Fibroblast of lung (primary cell): ENCODE results near the gene CCDC120. TPM values are rescaled to one million over a fixed set of nuclear protein-coding genes. Genes with fewer than 3 reads are reported as not detected.

Experiments used
- DNase-seq, 2 donors: peaks; one replicate each; pipeline versions ENCODE4 v3.0.0 to v3.0.0-alpha.2; 2010; ENCODE audit warnings: low read depth in 2 of 2
- H2AFZ ChIP-seq: 2 replicates; pipeline ENCODE4 v1.5.1; 2012; ENCODE audit warnings: low read length, control low read depth, inconsistent platforms
- H3K27ac ChIP-seq: 2 replicates; pipeline ENCODE4 v1.5.1; 2011; ENCODE audit warnings: low read length, control low read depth; ENCODE audit not compliant: insufficient read depth
- H3K27me3 ChIP-seq: 2 replicates; pipeline ENCODE4 v1.5.1; 2011; ENCODE audit warnings: mild to moderate bottlenecking, low read length; ENCODE audit not compliant: control insufficient read depth, insufficient read depth
- H3K36me3 ChIP-seq: 2 replicates; pipeline ENCODE4 v1.5.1; 2011; ENCODE audit warnings: low read length; ENCODE audit not compliant: control insufficient read depth, insufficient read depth
- H3K4me1 ChIP-seq: 2 replicates; pipeline ENCODE4 v1.5.1; 2011; ENCODE audit warnings: low read length; ENCODE audit not compliant: control insufficient read depth, insufficient read depth; ENCODE audit errors: extremely low read depth
- H3K4me2 ChIP-seq: 2 replicates; pipeline ENCODE4 v1.5.1; 2011; ENCODE audit warnings: low read length, control low read depth; ENCODE audit not compliant: insufficient read depth; ENCODE audit errors: extremely low read depth
- H3K4me3 ChIP-seq, 4 experiments: fragments of 200-600 bp in 1 of 4; sonication (generic) in 1 of 4; replicated peaks in 1 of 4; 2 replicates each; pipeline ENCODE4 v1.5.1; 2011 to 2016; ENCODE audit warnings: low read length in 4 of 4, low read depth in 3 of 4, mild to moderate bottlenecking in 3 of 4, control low read depth in 2 of 4, inconsistent platforms in 1 of 4, mixed read lengths in 1 of 4; ENCODE audit not compliant: insufficient read depth in 1 of 4; ENCODE audit errors: control extremely low read depth in 1 of 4
- H3K79me2 ChIP-seq: 2 replicates; pipeline ENCODE4 v1.5.1; 2012; ENCODE audit warnings: mild to moderate bottlenecking, low read length, inconsistent platforms; ENCODE audit not compliant: control insufficient read depth, insufficient read depth
- H3K9ac ChIP-seq: 2 replicates; pipeline ENCODE4 v1.5.1; 2011; ENCODE audit warnings: mild to moderate bottlenecking, low read length, control low read depth; ENCODE audit not compliant: insufficient read depth
- H3K9me3 ChIP-seq: 2 replicates; pipeline ENCODE4 v1.5.1; 2012; ENCODE audit warnings: low read depth, low read length; ENCODE audit not compliant: control insufficient read depth, insufficient read depth
- H4K20me1 ChIP-seq: 2 replicates; pipeline ENCODE4 v1.5.1; 2011; ENCODE audit warnings: low read length; ENCODE audit not compliant: control insufficient read depth, insufficient read depth; ENCODE audit errors: extremely low read depth
- CTCF ChIP-seq, 2 donors: IDR thresholded peaks in 1 of 2; conservative IDR thresholded peaks in 1 of 2; 1 replicate in 1 of 2; 2 replicates in 1 of 2; pipeline ENCODE4 v1.5.1; 2011 to 2012; ENCODE audit warnings: low read length in 2 of 2, control low read depth in 1 of 2, inconsistent platforms in 1 of 2, low read depth in 1 of 2, mild to moderate bottlenecking in 1 of 2
- EZH2 ChIP-seq: IDR thresholded peaks from 2 replicates; pipeline ENCODE4 v1.5.1; 2012; ENCODE audit warnings: low read length, control low read depth, mild to moderate bottlenecking; ENCODE audit errors: missing control alignments
- polyA plus RNA-seq, 2 donors: library from polyadenylated mRNA; depleted of rRNA in 1 of 2; stranded (reverse) in 1 of 2; unstranded in 1 of 2; fragments of >200 nt; gene quantifications; 2 replicates each; pipeline ENCODE4 v1.2.1, GENCODE V29; 2011 to 2012; ENCODE audit warnings: missing spikeins in 1 of 2
- total RNA-seq: library from RNA; depleted of rRNA; stranded (reverse); fragments of >200 nt; gene quantifications from 2 replicates; pipeline ENCODE4 v1.2.1, GENCODE V29; 2014

CCDC120 gene
- total and polyA plus RNA-seq, 2 donors (not counting 1 experiment from before 2014, with no cell fraction given) = 0.52 to 0.66 TPM

- H3K9me3 ChIP-seq = no peaks in the 10 kb centered on the region
- H3K79me2 ChIP-seq = peaks cover 47% of the 10 kb centered on the region
- peak in 1 of 2 donors; percentile 16 for TF ChIP-seq CTCF (conservative IDR thresholded peaks at IDR 0.05 in 1 of 2, IDR thresholded peaks at IDR 0.05 in 1 of 2; ENCODE audit: low read depth in 1 of 2, low read length in 2 of 2)
- TF ChIP-seq EZH2 = no peak
- H4K20me1 ChIP-seq = no peaks in the 10 kb centered on the region
- peaks cover 9% of the 10 kb centered on the region for H3K4me1 ChIP-seq
- DNase-seq = peak; percentile 93 to 95
- peak overlapping the region; percentile 36 to 76 (median 54) for H3K4me3 ChIP-seq
- H3K27me3 ChIP-seq = no peaks in the 10 kb centered on the region
- peak overlapping the region; percentile 77 for H3K27ac ChIP-seq
- H2AFZ ChIP-seq = no peak overlapping the region
- peak overlapping the region; percentile 85 for H3K4me2 ChIP-seq
- H3K36me3 ChIP-seq = peaks cover 19% of the 10 kb centered on the region
- peak overlapping the region; percentile 46 for H3K9ac ChIP-seq
Measured at GRCh38 chrX:49039598-49040375, 19.0 kb upstream of the CCDC120 start.

- Histone ChIP-seq H4K20me1 (no peaks in the 10 kb centered on the region), H3K4me1 (peaks cover 9% of the 10 kb centered on the region), H2AFZ (no peak overlapping the region), H3K9ac (peak overlapping the region; percentile 30), H3K9me3 (no peaks in the 10 kb centered on the region), H3K27me3 (no peaks in the 10 kb centered on the region), H3K36me3 (peaks cover 19% of the 10 kb centered on the region), H3K4me3 (peak overlapping the region; percentile 36 to 76 (median 54)), H3K79me2 (peaks cover 47% of the 10 kb centered on the region), H3K4me2 (peak overlapping the region; percentile 85), H3K27ac (peak overlapping the region; percentile 77)
- DNase-seq = peak; percentile 23 to 30
- no peak for TF ChIP-seq CTCF (conservative IDR thresholded peaks at IDR 0.05 in 1 of 2, IDR thresholded peaks at IDR 0.05 in 1 of 2; ENCODE audit: low read depth in 1 of 2, low read length in 2 of 2)
Measured at GRCh38 chrX:49040376-49040955, 18.3 kb upstream of the CCDC120 start.

DNA sequence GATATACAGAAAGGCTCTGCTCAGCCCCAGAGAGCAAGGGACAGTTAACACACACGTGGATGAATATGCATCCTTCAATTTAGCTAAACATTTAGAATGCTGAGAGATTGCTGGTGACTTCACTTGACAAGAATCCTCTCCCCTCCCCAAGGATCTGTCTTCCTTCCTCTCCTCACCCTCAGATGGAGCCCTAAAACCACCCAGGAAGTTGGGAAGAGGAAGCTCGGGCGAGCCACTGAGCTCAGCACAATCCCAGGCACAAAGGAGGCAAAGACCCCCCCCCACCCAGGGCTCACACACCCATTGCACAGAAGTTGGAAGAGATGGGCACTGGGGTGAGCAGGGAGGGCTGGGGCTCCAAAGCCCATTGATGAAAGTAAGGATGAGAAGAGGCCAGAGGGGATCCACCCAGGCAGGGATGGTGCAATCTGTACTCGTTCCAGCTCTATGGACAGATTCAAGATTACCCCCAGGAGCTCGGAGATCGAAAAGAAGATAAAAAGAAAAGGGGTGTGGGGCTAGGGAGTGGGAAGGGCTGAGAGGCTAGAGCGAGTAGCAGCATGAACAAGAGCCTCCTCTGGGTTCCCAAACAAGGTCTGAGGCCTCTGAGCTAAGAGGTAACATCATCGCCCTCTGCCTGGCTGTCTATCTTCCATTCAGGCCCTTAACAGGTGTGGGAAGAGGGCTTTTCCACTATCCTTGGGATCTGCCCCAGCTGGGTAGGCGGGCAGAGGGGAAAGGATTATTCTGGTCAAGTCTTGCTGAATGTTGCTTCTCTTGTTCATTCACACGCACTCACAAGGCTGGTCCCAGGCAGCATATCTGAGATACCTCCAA is 16.8 kb upstream of the CCDC120 start:
- TF ChIP-seq CTCF (conservative IDR thresholded peaks at IDR 0.05 in 1 of 2, IDR thresholded peaks at IDR 0.05 in 1 of 2; ENCODE audit: low read depth in 1 of 2, low read length in 2 of 2) (no peak), EZH2 (no peak)
- peak overlapping the region; percentile 72 to 94 (median 76) for H3K4me3 ChIP-seq
- peaks cover 19% of the 10 kb centered on the region for H3K36me3 ChIP-seq
- H3K4me2 ChIP-seq = peak overlapping the region; percentile 92
- H3K4me1 ChIP-seq = peaks cover 9% of the 10 kb centered on the region
- H3K9ac ChIP-seq = peak overlapping the region; percentile 85
- no peaks in the 10 kb centered on the region for H4K20me1 ChIP-seq
- H2AFZ ChIP-seq = no peak overlapping the region
- peaks cover 47% of the 10 kb centered on the region for H3K79me2 ChIP-seq
- no peaks in the 10 kb centered on the region for H3K27me3 ChIP-seq
- peak overlapping the region; percentile 92 for H3K27ac ChIP-seq
- H3K9me3 ChIP-seq = no peaks in the 10 kb centered on the region
- DNase-seq = peak; percentile 56 to 69
